HG02852 (cell line): ENCODE data around the gene HDDC3.
"Not testable (repeated sequence)": the region's sequence is repeated elsewhere in the genome, so short reads cannot be mapped to it uniquely, and the experiment has no call there.

Experiments
- ATAC-seq: cut with Tn5 transposase; IDR thresholded peaks from one replicate; pipeline ENCODE4 v1.9.1; 2021; ENCODE audit warnings: mild to moderate bottlenecking, moderate library complexity; ENCODE audit not compliant: unreplicated experiment

HDDC3 gene

DNA sequence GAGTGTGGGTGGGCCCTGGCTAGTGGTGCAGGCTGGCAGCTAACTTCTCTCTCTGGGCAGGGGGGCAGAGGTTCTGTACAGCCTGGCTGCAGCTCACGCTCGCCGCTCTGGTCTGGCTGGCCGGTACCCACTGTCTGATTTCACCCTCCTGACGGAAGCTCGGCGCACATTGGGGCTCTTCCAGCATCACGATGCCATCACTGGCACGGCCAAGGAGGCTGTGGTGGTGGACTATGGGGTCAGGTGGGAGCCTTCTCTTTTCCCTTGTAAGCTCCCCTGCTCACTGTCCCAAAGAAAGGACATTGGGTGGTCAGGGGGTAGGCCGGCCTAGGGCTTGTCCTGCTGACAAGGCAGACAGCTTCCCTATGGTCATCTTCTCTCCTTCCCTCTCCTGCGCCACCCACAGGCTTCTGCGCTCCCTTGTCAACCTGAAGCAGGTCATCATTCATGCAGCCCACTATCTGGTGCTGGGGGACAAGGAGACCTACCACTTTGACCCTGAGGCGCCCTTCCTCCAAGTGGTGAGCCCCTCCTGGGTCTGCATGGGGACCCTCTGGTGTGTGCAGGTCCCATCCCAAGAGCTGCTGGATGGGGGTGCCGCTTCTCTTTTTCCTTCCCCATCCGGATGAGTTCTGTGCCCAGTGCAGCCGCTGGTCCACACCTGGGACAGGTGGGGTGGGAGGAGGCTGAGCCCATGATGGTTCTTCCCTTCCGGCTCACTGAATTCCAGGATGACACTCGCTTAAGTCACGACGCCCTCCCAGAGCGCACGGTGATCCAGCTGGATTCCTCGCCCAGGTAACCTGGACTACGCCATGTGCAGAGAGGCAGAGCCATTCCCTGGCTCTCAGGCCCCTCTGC, 21.7 kb downstream of the HDDC3 start:
- no peak for ATAC-seq

DNA sequence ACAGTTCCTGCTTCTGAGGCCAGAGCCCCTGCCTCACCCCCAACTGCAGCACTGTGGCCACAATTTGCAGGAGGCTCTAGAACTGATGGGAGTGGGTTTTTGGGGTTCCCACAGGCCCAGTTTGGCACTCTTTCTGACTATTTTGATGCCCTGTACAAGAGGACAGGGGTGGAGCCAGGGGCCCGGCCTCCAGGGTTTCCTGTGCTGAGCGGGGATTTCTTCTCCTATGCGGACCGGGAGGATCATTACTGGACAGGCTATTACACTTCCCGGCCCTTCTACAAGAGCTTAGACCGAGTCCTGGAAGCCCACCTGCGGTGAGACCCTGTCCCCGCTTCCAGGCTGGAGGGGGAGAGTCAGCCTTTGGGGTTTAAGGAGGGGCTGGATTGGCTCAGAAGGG, 22.4 kb downstream of the HDDC3 start:
- ATAC-seq: no peak

DNA sequence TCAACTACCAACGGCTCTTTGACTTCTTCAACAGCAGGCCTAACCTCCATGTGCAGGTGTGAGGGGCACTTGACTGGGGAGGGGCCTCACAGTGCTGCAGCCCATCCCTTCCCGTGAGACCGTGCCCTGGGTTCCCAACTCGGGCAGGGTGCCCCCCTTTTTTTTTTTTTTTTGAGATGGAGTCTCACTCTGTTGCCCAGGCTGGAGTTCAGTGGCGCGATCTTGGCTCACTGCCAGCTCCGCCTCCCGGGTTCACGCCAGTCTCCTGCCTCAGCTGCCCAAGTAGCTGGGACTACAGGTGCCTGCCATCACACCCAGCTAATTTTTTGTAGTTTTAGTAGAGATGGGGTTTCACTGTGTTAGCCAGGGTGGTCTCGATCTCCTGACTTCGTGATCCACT, 22.9 kb downstream of the HDDC3 start:
- ATAC-seq: not testable (repeated sequence)

DNA sequence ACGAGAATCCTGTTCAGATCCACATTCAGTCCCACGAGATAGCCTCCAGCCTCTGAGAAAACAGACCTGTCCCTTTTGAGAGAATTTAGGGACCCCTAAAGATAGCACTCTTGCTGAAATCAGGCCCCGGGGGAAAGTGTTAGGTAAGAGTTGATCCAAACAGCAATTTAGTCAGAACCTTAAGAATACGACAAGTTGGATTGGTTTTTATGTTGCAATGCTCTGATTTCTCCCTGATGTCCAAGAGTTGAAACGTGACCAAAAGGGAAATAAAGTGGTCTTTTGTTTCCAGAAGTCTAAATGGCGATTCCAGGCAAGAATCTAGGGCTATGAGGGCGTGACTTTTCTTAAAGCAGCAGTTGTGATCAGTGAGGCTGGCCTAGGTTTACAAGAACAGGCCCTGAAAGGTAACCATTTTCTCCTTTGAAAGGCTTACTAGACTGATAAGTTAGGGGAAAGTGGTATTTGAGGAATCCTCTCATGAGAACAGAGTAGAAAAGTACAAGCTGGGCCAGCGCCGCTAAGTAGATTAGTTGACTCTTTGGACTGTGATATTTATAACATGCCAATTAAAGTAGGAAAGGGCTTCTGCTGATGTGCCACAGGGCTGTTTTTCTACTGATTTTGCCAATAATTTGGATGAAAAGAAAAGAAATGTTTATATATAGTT, 24.4 kb downstream of the HDDC3 start:
- ATAC-seq: no peak

DNA sequence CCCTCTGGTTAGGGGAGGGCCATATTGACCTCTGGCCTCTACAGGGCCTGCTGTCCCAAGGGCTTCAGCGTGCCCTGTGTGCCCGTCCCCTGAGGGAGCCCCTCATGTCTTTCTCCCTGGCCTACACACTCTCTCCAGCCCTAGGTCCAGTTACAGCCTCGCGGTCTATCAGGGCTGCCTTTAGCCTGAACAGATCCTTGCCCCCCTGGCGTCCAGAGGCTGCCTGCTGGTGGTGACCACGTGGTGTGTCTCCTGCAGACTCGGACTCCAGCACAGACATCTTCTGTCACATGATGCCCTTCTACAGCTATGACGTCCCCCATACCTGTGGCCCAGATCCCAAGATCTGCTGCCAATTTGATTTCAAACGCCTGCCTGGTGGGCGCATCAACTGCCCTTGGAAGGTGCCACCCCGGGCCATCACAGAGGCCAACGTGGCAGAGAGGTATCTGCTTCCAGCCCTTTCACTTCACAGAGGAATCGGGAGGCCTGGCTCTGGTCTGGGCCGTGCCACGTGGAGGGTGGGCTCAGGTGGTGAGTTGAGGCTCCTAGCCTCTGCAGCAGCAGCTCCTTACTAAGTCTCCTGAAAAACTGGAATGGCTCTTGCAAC, 25.2 kb downstream of the HDDC3 start:
- no peak for ATAC-seq

DNA sequence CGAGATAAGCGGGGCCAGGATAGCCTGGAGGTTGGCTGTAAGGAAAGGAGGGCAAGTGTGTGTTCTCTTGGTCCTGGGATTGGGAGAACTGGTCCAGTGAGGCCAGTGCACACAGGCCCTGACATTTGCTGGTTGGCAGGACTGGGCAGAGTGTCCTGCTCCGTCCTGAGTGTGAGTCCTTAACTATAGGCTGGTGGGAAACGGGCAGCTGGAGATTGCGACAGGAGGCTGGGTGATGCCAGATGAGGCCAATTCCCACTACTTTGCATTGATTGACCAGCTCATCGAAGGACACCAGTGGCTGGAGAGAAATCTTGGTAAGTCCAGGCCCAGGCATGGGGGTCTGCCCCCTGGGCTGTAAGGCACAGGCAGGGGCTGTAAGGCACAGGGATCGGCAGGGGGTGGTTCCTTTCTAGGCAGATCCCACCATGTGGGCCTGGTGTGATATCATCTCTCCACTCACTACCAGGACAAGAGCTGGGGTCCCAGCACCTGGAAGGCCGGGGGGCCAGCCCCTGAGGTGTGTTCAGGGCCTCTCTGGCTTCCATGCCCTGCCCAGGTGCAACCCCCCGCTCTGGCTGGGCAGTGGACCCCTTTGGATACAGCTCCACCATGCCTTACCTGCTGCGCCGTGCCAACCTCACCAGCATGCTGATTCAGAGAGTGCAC, 26.0 kb downstream of the HDDC3 start:
- no peak for ATAC-seq

DNA sequence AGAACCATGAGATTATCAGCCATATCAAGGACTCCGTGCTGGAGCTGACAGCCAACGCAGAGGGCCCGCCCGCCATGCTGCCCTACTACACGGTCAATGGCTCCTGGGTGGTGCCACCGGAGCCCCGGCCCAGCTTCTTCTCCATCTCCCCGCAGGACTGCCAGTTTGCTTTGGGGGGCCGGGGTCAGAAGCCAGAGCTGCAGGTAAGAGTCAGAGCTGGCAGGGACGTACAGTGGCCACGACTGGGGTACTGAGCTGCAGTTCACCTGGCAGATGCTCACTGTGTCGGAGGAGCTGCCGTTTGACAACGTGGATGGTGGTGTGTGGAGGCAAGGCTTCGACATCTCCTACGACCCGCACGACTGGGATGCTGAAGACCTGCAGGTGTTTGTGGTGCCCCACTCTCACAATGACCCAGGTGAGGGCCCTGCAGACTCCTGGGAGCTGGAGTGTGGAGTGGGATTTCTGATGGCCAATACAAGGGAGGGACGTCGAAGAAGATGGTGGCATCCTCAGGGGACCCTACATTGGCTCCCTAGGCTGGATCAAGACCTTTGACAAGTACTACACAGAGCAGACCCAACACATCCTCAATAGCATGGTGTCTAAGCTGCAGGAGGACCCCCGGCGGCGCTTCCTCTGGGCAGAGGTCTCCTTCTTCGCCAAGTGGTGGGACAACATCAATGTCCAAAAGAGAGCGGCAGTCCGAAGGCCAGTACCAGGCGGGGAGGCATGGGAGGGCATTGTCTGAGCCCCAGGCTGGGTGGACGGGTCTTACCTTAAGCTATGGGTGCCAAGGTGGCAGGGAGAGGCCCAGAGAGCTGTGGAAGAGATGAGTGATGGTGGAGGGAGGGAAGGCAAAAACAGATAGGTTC, 26.8 kb downstream of the HDDC3 start:
- ATAC-seq: no peak

DNA sequence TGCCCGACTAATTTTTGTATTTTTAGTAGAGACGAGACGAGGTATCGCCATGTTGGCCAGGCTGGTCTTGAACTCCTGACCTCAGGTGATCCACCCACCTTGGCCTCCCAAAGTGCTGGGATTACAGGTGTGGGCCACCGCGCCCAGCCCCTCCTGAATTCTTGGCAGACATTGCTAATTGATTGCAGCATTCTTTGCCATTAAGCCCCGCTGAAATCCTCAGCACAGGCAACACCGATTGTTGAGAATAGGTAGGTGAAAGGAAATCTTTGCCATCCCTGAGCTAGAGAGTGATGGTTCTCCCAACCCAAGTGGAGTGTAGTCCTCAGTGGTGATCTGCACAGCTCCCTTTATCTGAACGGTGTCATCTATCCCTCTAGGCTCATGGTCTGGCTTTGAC, 27.6 kb downstream of the HDDC3 start:
- no peak for ATAC-seq

DNA sequence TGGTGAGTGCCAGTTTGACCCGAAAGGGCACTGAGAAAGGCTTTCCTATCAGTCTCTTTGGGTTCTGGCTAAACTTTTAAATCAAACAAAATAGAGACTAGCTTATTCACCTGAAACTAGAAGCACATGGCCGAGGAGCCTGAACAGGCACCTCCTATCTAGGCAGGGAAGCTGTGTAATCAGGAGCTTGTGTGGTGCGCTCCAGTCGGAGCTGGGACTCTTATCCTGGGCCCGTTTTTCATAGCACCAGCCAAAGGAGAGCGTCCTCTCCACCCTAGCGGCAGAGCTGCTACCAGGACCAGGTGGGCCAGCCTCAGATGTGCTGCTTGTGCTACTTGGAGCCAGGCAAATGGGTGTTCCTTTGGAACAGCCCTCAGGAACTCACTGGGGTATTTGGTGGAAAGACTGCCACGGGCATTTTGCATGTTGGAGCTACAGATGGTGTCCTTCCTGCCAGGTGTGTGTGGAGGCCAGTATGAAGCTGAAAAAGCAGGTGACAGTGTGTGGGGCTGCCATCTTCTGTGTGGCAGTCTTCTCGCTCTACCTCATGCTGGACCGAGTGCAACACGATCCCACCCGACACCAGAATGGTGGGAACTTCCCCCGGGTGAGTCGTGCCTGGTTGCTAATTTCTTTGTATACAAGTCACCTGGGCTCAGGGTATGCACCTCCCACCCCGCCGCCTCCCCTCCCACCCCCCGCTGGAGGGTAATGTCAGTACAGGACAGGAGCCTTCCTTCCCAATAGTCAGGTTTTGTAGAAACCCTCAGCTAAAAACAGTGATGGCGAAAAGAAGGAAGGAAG, 28.4 kb downstream of the HDDC3 start:
- ATAC-seq: no peak

DNA sequence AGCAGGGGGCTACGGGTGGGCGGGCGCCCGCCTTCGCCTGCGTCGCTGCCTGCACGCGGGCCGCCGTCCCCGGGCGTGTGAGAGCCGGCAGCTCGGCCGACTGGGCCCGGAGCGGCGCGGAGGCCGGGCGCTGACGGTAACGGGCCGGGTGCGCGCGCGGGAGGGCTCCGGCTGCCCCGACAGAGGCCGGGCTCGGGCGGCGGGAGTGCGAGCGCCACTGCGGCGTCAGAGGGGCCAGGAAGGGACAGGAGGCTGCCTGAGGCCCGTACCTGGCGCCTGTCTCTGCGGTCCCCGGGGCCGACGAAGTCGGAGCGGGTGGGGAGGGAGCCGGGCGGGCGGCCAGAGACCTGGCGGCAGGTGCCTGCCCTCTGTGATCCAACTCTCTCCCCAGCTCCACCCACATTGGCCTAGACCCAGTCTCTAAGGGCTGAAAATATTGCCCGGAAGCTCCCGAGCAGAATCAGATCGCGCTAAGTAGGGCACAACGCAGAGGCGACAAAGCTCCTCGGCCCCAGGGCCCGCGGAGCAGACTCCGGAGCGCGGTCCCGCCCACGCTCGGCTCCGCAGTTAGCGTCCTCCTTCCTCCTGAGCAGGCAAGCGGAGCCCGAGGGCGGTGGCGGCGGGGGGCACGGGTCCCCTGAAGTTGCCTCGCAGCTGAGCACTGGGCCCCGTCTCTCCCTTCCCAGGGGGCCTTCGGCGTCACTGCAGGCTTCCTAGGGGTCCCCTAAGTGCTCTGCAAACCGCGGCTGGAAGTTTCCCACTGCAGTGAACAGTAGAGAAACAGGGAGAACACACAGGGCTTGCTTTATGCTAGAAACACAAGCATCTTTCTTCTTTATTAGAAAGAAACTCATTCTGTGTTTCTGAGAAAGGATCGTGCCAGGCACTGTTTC, 29.3 kb downstream of the HDDC3 start, which contains the start of gene MAN2A2:
TSS of gene MAN2A2 (plus strand) at position 463 of the 893 bp plus-strand sequence. CDS start 906 bp downstream, outside the sequence.
- peak; percentile 57 for ATAC-seq

DNA sequence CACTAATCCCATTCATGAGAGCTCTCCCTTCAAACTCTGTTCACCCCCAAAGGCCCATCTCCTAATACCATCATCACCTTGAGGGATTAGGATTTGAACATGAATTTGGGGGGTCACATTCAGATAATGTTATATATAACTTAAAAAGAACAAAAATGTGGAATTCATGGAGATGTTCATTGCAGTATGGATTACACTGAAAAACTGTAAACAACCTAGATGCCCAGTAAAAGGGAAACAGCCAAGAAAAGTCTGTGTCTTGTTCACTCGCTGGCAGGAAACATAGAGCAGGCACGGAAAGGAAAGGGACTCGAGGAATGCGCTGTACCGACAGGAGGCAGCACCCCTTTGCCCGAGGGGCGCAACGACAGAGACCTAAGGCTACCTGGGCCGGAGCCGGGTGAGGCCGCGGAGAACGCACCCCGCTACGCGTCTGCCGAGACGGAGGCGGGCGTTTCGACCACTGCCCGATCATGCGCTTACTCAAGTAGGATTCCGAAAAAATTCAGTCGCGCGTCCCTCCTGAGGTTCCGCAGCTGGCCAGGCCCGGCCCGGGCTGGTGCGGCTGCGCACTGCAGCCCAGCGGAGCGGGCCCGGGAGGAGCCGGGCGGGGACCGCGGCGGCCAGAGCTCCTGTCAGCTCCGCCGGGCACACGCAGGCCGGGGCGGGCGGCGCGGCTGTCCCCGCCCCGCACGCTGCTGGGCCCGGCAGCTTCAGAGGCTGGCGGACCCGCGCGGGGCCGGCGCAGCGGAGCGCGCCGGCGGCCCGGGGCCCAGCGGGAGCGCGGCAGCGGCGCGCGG, 30.1 kb downstream of the HDDC3 start:
- peak; percentile 66 for ATAC-seq

DNA sequence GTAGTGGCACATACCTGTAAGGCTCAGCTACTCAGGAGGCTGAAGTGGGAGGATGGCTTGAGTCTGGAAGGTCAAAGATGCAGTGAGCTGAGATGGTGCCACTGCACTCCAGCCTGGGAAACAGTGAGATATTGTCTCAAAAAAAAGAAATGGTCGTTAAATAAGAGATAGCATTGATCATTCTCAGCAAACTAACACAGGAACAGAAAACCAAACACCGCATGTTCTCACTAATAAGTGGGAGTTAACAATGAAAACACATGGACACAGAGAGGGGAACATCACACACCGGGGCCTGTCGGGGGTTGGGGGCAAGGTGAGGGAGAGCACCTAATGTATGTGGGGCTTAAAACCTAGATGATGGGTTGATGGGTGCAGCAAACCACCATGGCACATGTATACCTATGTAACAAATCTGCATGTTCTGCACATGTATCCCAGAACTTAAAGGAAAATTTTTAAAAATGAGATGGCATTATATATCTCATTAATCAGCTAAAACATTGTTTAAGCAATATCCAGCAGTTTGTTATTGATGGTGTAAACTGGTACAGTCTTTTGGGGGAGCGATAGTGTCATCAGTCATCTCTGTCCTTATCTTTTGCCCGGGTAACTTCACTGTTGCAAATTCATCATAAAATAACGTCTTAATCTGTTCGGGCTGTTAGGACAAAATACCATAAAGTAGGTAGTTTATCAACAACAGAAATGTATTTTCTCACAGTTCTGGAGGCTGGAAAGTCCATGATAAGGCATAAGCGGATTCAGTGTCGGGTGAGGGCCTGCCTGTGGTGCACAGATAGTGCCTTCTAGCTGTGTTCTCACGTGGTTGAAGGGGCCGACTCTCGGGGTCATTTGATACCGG, 30.9 kb downstream of the HDDC3 start:
- no peak for ATAC-seq

DNA sequence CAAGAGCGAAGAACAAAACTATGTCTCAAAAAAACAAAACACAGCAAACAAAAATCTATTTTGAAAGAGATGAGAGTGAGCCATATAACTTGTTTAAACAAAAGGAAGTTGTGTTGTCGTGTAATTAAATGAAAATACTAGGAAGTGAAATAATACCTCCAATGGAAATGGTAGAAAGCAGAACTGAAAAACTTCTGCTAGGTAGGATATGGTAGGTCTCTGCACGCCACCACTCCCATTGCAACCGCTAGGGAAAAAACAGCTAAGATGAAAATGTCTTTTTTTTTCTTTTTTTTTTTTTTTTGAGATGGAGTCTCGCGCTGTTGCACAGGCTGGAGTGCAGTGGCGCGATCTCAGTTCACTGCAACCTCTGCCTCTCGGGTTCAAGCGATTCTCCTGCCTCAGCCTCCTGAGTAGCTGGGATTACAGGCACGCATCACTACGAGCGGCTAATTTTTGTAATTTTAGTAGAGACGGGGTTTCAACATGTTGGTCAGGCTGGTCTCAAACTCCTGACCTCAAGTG, 35.2 kb downstream of the HDDC3 start:
- ATAC-seq: peak; percentile 61

DNA sequence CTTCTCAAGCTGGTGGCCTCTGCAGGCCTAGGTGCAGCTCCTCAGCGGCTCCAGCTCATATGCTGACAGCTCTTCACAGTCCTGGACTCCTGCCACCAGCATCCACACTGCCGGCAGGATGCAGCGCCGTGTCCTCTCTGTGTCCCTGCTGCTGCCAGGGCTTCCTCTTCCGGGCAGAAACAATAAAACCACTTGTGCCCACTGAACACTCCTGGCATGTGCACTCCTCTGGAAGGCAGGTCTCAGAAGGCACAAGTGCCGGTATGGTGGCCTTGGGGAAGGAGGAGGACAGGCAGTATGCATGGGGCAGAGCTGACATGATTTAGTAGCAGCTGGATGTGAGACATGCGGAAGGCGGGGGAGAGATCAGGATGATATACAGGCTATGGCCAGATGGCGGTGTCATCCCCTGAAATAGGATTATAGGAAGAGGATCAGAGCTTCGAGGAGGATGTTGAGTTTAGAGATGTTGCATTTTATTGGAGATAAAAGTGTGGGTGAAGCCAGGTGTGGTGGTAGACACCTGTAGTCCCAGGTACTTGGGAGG, 36.7 kb downstream of the HDDC3 start:
- ATAC-seq: no peak

DNA sequence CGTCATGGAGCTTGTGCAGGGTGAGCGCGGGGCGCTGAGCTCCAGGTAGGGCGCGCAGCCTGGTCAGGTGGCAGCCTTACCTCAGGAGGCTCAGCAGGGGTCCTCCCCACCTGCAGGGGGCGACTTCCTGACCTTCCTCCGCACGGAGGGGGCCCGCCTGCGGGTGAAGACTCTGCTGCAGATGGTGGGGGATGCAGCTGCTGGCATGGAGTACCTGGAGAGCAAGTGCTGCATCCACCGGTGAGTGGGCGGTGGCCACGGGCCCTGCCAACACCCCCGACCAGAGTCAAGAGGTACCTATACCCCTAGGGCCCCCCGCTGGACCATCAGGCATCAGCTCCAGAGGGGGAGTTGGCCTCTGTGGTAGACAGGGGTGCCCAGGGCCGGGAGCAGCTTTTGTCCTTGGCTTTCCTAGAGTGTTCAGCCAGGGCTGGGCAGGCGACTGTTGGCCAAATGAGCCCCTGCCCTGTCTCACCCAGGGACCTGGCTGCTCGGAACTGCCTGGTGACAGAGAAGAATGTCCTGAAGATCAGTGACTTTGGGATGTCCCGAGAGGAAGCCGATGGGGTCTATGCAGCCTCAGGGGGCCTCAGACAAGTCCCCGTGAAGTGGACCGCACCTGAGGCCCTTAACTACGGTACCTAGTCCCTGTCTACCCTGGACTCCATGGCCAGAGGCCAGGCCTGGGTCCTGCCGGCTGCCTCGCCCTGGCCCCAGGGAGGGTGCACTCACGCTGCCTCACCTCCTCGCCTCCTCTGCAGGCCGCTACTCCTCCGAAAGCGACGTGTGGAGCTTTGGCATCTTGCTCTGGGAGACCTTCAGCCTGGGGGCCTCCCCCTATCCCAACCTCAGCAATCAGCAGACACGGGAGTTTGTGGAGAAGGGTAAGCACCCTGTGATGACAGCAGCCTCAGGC, 38.9 kb downstream of the HDDC3 start:
- no peak for ATAC-seq
